H9 (cell line): Measurements from ENCODE around the gene ANKRD2. TPM values are rescaled to one million over a fixed set of nuclear protein-coding genes. Genes with fewer than 3 reads are reported as not detected.

Experiments used
- DNase-seq: peaks from one replicate; pipeline ENCODE4 v3.0.0-alpha.2; 2017
- H2AFZ ChIP-seq: one replicate; pipeline ENCODE4 v1.6.1; 2013; ENCODE audit warnings: mild to moderate bottlenecking, low read length, control low read depth, moderate library complexity
- H2AK5ac ChIP-seq: 2 replicates; pipeline ENCODE4 v1.6.1; 2013; ENCODE audit warnings: low read length, control low read depth, mixed read lengths; ENCODE audit not compliant: insufficient read length
- H2BK120ac ChIP-seq: one replicate; pipeline ENCODE4 v1.6.1; 2013; ENCODE audit warnings: low read depth, mild to moderate bottlenecking, low read length, control low read depth, inconsistent platforms; ENCODE audit not compliant: poor library complexity, severe bottlenecking
- H2BK12ac ChIP-seq: 2 replicates; pipeline ENCODE4 v1.6.1; 2013; ENCODE audit warnings: low read length, control low read depth, mixed read lengths, low read depth; ENCODE audit not compliant: insufficient read length
- H2BK15ac ChIP-seq: 2 replicates; pipeline ENCODE4 v1.6.1; 2013; ENCODE audit warnings: low read depth, low read length, control low read depth
- H2BK20ac ChIP-seq: one replicate; pipeline ENCODE4 v1.6.1; 2013; ENCODE audit warnings: low read depth, mild to moderate bottlenecking, low read length, control low read depth, inconsistent platforms; ENCODE audit not compliant: poor library complexity, severe bottlenecking
- H2BK5ac ChIP-seq: 2 replicates; pipeline ENCODE4 v1.6.1; 2013; ENCODE audit warnings: low read length, control low read depth, mixed read lengths; ENCODE audit not compliant: insufficient read length
- H3K14ac ChIP-seq: 2 replicates; pipeline ENCODE4 v1.6.1; 2013; ENCODE audit warnings: low read length, control low read depth; ENCODE audit not compliant: insufficient read depth
- H3K18ac ChIP-seq: 2 replicates; pipeline ENCODE4 v1.6.1; 2013; ENCODE audit warnings: low read depth, mild to moderate bottlenecking, mixed read lengths, low read length, control low read depth; ENCODE audit not compliant: insufficient read length
- H3K23ac ChIP-seq: 2 replicates; pipeline ENCODE4 v1.6.1; 2013; ENCODE audit warnings: low read length, control low read depth, mixed read lengths, low read depth; ENCODE audit not compliant: insufficient read length
- H3K23me2 ChIP-seq: 2 replicates; pipeline ENCODE4 v1.6.1; 2013; ENCODE audit warnings: low read depth, mild to moderate bottlenecking, mixed read lengths, low read length, control low read depth; ENCODE audit not compliant: insufficient read length, poor library complexity, severe bottlenecking
- H3K27ac ChIP-seq: 2 replicates; pipeline ENCODE4 v1.5.1; 2013; ENCODE audit warnings: low read length, control low read depth, mixed read lengths, low read depth; ENCODE audit not compliant: insufficient read length
- H3K27me3 ChIP-seq: 2 replicates; pipeline ENCODE4 v1.6.1; 2013; ENCODE audit warnings: low read length, control low read depth, inconsistent platforms; ENCODE audit not compliant: insufficient read depth
- H3K4ac ChIP-seq: 2 replicates; pipeline ENCODE4 v1.6.1; 2013; ENCODE audit warnings: low read depth, mild to moderate bottlenecking, control low read depth, inconsistent platforms, low read length, moderate library complexity
- H3K4me1 ChIP-seq: 2 replicates; pipeline ENCODE4 v1.6.1; 2013; ENCODE audit warnings: low read length, control low read depth, inconsistent platforms; ENCODE audit not compliant: insufficient read depth
- H3K4me2 ChIP-seq: 2 replicates; pipeline ENCODE4 v1.6.1; 2013; ENCODE audit warnings: low read length, control low read depth, mixed read lengths; ENCODE audit not compliant: insufficient read length, insufficient read depth
- H3K56ac ChIP-seq: 2 replicates; pipeline ENCODE4 v1.6.1; 2013; ENCODE audit warnings: low read depth, mild to moderate bottlenecking, mixed read lengths, low read length, control low read depth; ENCODE audit not compliant: insufficient read length
- H3K79me1 ChIP-seq: 2 replicates; pipeline ENCODE4 v1.6.1; 2013; ENCODE audit warnings: low read depth, mild to moderate bottlenecking, moderate library complexity, low read length, control low read depth, inconsistent platforms; ENCODE audit not compliant: insufficient read depth, poor library complexity, severe bottlenecking
- H3K79me2 ChIP-seq: 2 replicates; pipeline ENCODE4 v1.6.1; 2013; ENCODE audit warnings: low read length, control low read depth, inconsistent platforms; ENCODE audit not compliant: insufficient read depth
- H3K9ac ChIP-seq: 2 replicates; pipeline ENCODE4 v1.6.1; 2013; ENCODE audit warnings: low read length, control low read depth, mixed read lengths; ENCODE audit not compliant: insufficient read length; ENCODE audit errors: extremely low read depth
- H3K9me3 ChIP-seq: one replicate; pipeline ENCODE4 v1.6.1; 2013; ENCODE audit warnings: low read depth, low read length, inconsistent platforms; ENCODE audit not compliant: control insufficient read depth
- H3T11ph ChIP-seq: one replicate; pipeline ENCODE4 v1.6.1; 2013; ENCODE audit warnings: mild to moderate bottlenecking, low read length, control low read depth, inconsistent platforms
- H4K20me1 ChIP-seq: one replicate; pipeline ENCODE4 v1.6.1; 2013; ENCODE audit not compliant: control insufficient read depth, insufficient read length, insufficient read depth
- H4K5ac ChIP-seq: 2 replicates; pipeline ENCODE4 v1.6.1; 2013; ENCODE audit warnings: low read depth, mild to moderate bottlenecking, mixed read lengths, low read length, control low read depth; ENCODE audit not compliant: insufficient read length
- H4K8ac ChIP-seq: replicated peaks from 2 replicates; pipeline ENCODE4 v1.6.1; 2013; ENCODE audit warnings: low read length, control low read depth, mixed read lengths, low read depth; ENCODE audit not compliant: insufficient read length
- H4K91ac ChIP-seq: 2 replicates; pipeline ENCODE4 v1.6.1; 2013; ENCODE audit warnings: low read depth, mild to moderate bottlenecking, moderate library complexity, mixed read lengths, low read length, control low read depth; ENCODE audit not compliant: insufficient read length
- H3K27ac Mint-ChIP-seq, 3 experiments: 2 replicates in 2 of 3; 3 replicates in 1 of 3; pipeline ENCODE4 v1.8.0; 2020 to 2021; ENCODE audit warnings: mixed read lengths in 3 of 3, mild to moderate bottlenecking in 1 of 3, moderate library complexity in 1 of 3
- H3K27me3 Mint-ChIP-seq: 2 replicates; pipeline ENCODE4 v1.8.0; 2021; ENCODE audit warnings: low read depth, mild to moderate bottlenecking, moderate library complexity, mixed read lengths
- H3K36me3 Mint-ChIP-seq, 3 experiments: 2 replicates in 2 of 3; 3 replicates in 1 of 3; pipeline ENCODE4 v1.8.0; 2020 to 2021; ENCODE audit warnings: low read depth in 3 of 3, mixed read lengths in 3 of 3; ENCODE audit not compliant: insufficient read depth in 1 of 3
- H3K4me1 Mint-ChIP-seq, 2 experiments: 2 replicates each; pipeline ENCODE4 v1.8.0; 2020; ENCODE audit warnings: mixed read lengths in 2 of 2
- H3K4me3 Mint-ChIP-seq, 2 experiments: 2 replicates in 1 of 2; 3 replicates in 1 of 2; pipeline ENCODE4 v1.8.0; 2020 to 2021; ENCODE audit warnings: mild to moderate bottlenecking in 2 of 2, mixed read lengths in 2 of 2, moderate library complexity in 1 of 2
- H3K9me3 Mint-ChIP-seq, 2 experiments: 2 replicates in 1 of 2; 3 replicates in 1 of 2; pipeline ENCODE4 v1.8.0; 2020; ENCODE audit warnings: mild to moderate bottlenecking in 2 of 2, mixed read lengths in 2 of 2, moderate library complexity in 1 of 2
- CTCF ChIP-seq: fragments of 200-600 bp; sonication (generic); conservative IDR thresholded peaks from 3 replicates; pipeline ENCODE4 v1.8.0; 2021; ENCODE audit warnings: antibody characterized with exemption, mild to moderate bottlenecking
- WGBS: extraction: QIAGEN DNeasy Blood & Tissue Kit; methylation state at CpG from one replicate; pipeline ENCODE4 v1.1.7; 2013; ENCODE audit warnings: missing lambda C conversion rate, low lambda C conversion rate, mixed read lengths; ENCODE audit not compliant: insufficient read length; ENCODE audit errors: extremely low coverage; 5-methylcytosine and 5-hydroxymethylcytosine counted together
- total RNA-seq: library from RNA; stranded (reverse); gene quantifications from 2 replicates; pipeline ENCODE4 v1.2.1, GENCODE V29; 2021

The ANKRD2 gene
- total RNA-seq, 1 experiment from 2014 or later = not detected

GRCh38 chr10:97590748-97591495, 18.3 kb downstream of the ANKRD2 start:
- no peak overlapping the region for H2BK20ac ChIP-seq
- H2AK5ac ChIP-seq = no peak overlapping the region
- no peak for TF ChIP-seq CTCF
- H3K18ac ChIP-seq = no peak overlapping the region
- no peak overlapping the region for H2AFZ ChIP-seq
- H4K20me1 ChIP-seq = no peaks in the 10 kb centered on the region
- no peaks in the 10 kb centered on the region for H3K9me3 Mint-ChIP-seq
- H2BK15ac ChIP-seq = no peak overlapping the region
- H2BK120ac ChIP-seq = no peak overlapping the region
- no peak overlapping the region for H2BK5ac ChIP-seq
- H4K8ac ChIP-seq = no peak overlapping the region
- H3K36me3 Mint-ChIP-seq = no peaks in the 10 kb centered on the region
- WGBS = no CpG with 5 or more reads among the region's 5 CpGs
- no peak overlapping the region for H3K56ac ChIP-seq
- no peaks in the 10 kb centered on the region for H3K79me2 ChIP-seq
- no peaks in the 10 kb centered on the region for H3K27me3 Mint-ChIP-seq
- H3K27ac ChIP-seq = no peak overlapping the region
- H3K27me3 ChIP-seq = no peaks in the 10 kb centered on the region
- no peak overlapping the region for H3K27ac Mint-ChIP-seq
- H4K91ac ChIP-seq = no peak overlapping the region
- H3K4me3 Mint-ChIP-seq = no peak overlapping the region
- no peak overlapping the region for H3K4me2 ChIP-seq
- H3K9ac ChIP-seq = no peak overlapping the region
- no peak overlapping the region for H3K4ac ChIP-seq
- H3K4me1 ChIP-seq = no peaks in the 10 kb centered on the region
- no peak overlapping the region for H2BK12ac ChIP-seq
- H3K23me2 ChIP-seq = no peaks in the 10 kb centered on the region
- no peaks in the 10 kb centered on the region for H3K9me3 ChIP-seq
- DNase-seq = no peak
- no peak overlapping the region for H3K14ac ChIP-seq
- H4K5ac ChIP-seq = no peak overlapping the region
- no peak overlapping the region for H3T11ph ChIP-seq
- no peak overlapping the region for H3K23ac ChIP-seq
- no peaks in the 10 kb centered on the region for H3K4me1 Mint-ChIP-seq
- H3K79me1 ChIP-seq = no peaks in the 10 kb centered on the region
